Body of pancreas (tissue), 4 donors: ENCODE data around the gene AK5.

Experiments used
- CTCF ChIP-seq, 7 experiments: fragments of 450-650 bp in 4 of 7; fragments of 200-600 bp in 3 of 7; sonication (generic) in 3 of 7; IDR thresholded peaks; one replicate each; pipeline ENCODE4 v1.5.1; 2016 to 2019; ENCODE audit warnings: antibody characterized with exemption in 7 of 7
- POLR2A ChIP-seq, 3 donors: fragments of 450-650 bp; IDR thresholded peaks; one replicate each; pipeline ENCODE4 v1.6.1; 2016; ENCODE audit warnings: antibody characterized with exemption in 3 of 3, mild to moderate bottlenecking in 2 of 3

DNA sequence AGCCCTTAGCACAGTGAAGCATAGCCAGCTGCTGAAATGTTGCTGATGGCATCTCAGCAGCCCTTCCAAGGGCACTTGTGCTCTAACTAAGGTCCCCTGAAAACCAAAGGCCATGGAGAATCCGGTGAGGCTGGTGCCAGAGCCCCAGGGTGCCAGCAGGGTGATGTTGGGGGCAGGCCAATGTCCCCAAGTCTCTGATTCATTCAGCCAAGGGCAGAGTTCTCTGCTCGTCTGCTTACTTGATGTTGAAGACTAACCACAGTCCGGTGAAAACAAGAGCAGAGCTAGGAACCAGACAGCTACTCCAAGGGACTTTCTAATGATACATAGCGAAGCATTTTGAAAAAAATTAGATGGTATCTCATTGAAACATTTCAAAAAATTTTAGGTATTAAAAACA is 250.8 kb downstream of the AK5 start:
- TF ChIP-seq CTCF (IDR thresholded peaks at IDR 0.05) = no peak
- no peak for TF ChIP-seq POLR2A (IDR thresholded peaks at IDR 0.05)
